Inferior parietal cortex (tissue), 1 donor: ENCODE data around the gene MTHFD2L.
"Not testable (repeated sequence)": the region's sequence is repeated elsewhere in the genome, so short reads cannot be mapped to it uniquely, and the experiment has no call there.

Source experiments
- DNase-seq: peaks from one replicate; pipeline ENCODE4 v3.0.0-alpha.2; 2016; ENCODE audit errors: extremely low spot score

Gene MTHFD2L

GRCh38 chr4:74189331-74190043 is 31.6 kb downstream of the MTHFD2L start:
- DNase-seq, result peak; percentile 57

GRCh38 chr4:74190332-74190731 is 32.4 kb downstream of the MTHFD2L start:
- no peak for DNase-seq

GRCh38 chr4:74190919-74191397 is 33.0 kb downstream of the MTHFD2L start:
- no peak for DNase-seq

- no peak for DNase-seq
Measured at GRCh38 chr4:74197080-74197479, 39.2 kb downstream of the MTHFD2L start.

- no peak for DNase-seq
Measured at GRCh38 chr4:74202062-74202586, 44.2 kb downstream of the MTHFD2L start.

GRCh38 chr4:74203467-74203866 is 45.5 kb downstream of the MTHFD2L start:
- DNase-seq, result no peak

GRCh38 chr4:74205046-74205445 is 47.1 kb downstream of the MTHFD2L start:
- no peak for DNase-seq

- DNase-seq, result no peak
Measured at GRCh38 chr4:74205559-74205958, 47.6 kb downstream of the MTHFD2L start.

GRCh38 chr4:74206088-74206825 is 48.3 kb downstream of the MTHFD2L start:
- no peak for DNase-seq

- DNase-seq, result not testable (repeated sequence)
Measured at GRCh38 chr4:74214457-74215159, 56.7 kb downstream of the MTHFD2L start.

GRCh38 chr4:74215236-74215635 is 57.3 kb downstream of the MTHFD2L start:
- not testable (repeated sequence) for DNase-seq

GRCh38 chr4:74217365-74217764 is 59.4 kb downstream of the MTHFD2L start:
- DNase-seq, result no peak

- no peak for DNase-seq
Measured at GRCh38 chr4:74218201-74218600, 60.3 kb downstream of the MTHFD2L start.

- no peak for DNase-seq
Measured at GRCh38 chr4:74219240-74219639, 61.3 kb downstream of the MTHFD2L start.

- no peak for DNase-seq
Measured at GRCh38 chr4:74223098-74223497, 65.2 kb downstream of the MTHFD2L start.

- DNase-seq, result no peak
Measured at GRCh38 chr4:74223801-74224200, 65.9 kb downstream of the MTHFD2L start.

GRCh38 chr4:74228691-74229640 is 71.0 kb downstream of the MTHFD2L start:
- peak; percentile 68 for DNase-seq

- DNase-seq, result no peak
Measured at GRCh38 chr4:74230902-74231499, 73.1 kb downstream of the MTHFD2L start.

GRCh38 chr4:74235135-74235534 is 77.2 kb downstream of the MTHFD2L start:
- no peak for DNase-seq

GRCh38 chr4:74237425-74237966 is 79.6 kb downstream of the MTHFD2L start:
- no peak for DNase-seq
